AG04449 (cell line): ENCODE results near the gene LDHD.

Experiments
- CTCF ChIA-PET: fragments of 350-600 bp; formaldehyde crosslinking; extraction: SDS; loops from one replicate; lab custom pipeline; 2021; ENCODE audit warnings: antibody characterized with exemption; lab: Yijun Ruan, JAX
- POLR2A ChIA-PET: fragments of 400-600, 350-600 bp; formaldehyde crosslinking; extraction: SDS; loops from one replicate; lab custom pipeline; 2020; ENCODE audit warnings: antibody characterized with exemption, inconsistent platforms; lab: Yijun Ruan, JAX
- DNase-seq: peaks from one replicate; pipeline ENCODE4 v3.0.0-alpha.2; 2010; ENCODE audit warnings: low read depth, low spot score
- H3K4me3 ChIP-seq: 2 replicates; pipeline ENCODE4 v1.5.1; 2011; ENCODE audit warnings: low read depth, mild to moderate bottlenecking, control low read depth, low read length
- TF ChIP-seq, protein P1 (sequence below): IDR thresholded peaks from one replicate; pipeline ENCODE4 v1.5.1; 2011; ENCODE audit warnings: mild to moderate bottlenecking, moderate library complexity, low read length, control low read depth, inconsistent platforms; ENCODE audit not compliant: insufficient read depth; ENCODE audit errors: missing control alignments

Gene LDHD

DNA sequence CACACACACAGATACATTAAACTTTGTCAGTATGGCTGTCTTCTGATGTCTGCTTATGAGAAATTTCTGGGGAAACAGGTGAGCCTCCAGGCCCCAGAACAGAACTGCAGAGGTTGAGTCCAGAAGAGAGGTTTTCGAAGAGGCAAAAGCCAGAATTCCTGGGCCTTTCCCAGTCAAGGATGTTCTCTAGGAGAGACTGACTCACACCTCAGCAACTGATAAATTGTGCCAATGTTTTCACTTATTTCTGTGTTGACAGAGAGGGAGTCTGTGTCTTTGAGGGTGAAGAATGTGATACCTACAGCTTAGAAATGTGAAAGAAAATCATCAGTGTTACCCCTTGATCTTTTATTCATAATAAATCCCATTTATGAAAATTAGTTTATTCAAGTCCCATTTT lies 30.3 kb downstream of the LDHD start:
- TF ChIP-seq, protein P1, sequence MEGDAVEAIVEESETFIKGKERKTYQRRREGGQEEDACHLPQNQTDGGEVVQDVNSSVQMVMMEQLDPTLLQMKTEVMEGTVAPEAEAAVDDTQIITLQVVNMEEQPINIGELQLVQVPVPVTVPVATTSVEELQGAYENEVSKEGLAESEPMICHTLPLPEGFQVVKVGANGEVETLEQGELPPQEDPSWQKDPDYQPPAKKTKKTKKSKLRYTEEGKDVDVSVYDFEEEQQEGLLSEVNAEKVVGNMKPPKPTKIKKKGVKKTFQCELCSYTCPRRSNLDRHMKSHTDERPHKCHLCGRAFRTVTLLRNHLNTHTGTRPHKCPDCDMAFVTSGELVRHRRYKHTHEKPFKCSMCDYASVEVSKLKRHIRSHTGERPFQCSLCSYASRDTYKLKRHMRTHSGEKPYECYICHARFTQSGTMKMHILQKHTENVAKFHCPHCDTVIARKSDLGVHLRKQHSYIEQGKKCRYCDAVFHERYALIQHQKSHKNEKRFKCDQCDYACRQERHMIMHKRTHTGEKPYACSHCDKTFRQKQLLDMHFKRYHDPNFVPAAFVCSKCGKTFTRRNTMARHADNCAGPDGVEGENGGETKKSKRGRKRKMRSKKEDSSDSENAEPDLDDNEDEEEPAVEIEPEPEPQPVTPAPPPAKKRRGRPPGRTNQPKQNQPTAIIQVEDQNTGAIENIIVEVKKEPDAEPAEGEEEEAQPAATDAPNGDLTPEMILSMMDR, result no peak
- POLR2A ChIA-PET, result no interaction called here
- DNase-seq, result no peak

DNA sequence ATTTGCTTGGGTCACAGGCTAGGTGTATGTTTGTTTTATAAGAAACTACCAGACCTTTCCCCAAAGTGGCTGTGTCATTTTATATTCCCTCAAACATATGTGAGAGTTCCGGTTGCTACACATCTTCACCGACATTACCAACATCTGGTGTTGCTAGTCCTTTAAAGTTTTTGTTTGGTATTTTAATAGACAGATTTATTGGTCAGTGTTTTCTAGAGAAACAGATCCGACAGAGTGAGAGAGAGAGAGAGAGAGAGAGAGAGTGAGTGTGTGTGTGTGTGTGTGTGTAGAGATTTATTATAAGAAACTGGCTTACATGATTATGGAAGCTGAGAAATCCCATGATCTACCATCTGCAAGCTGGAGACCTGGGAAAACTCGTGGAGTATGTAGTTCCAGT lies 31.0 kb downstream of the LDHD start:
- ChIA-PET CTCF (interaction anchor here (3.0 kb wide), 1 partner anchor 87 kb away, joined by 10 read pairs; the partner anchor contains the start of gene ZNRF1), POLR2A (no interaction called here)
- no peak for DNase-seq
- no peak overlapping the region for H3K4me3 ChIP-seq
- TF ChIP-seq, protein P1, result no peak

More for the DNA sequence above, 30.3 kb downstream of the LDHD start:
- no peak overlapping the region for H3K4me3 ChIP-seq
- CTCF ChIA-PET, result interaction anchor here (0.9 to 3.0 kb wide), 5 partner anchors 11 to 88 kb away, joined by 3 to 10 read pairs (median 3); partner anchors contain the start of gene ZNRF1

- ChIA-PET CTCF (interaction anchor here (1.9 to 3.0 kb wide), 2 partner anchors 27 to 86 kb away, joined by 7 to 10 read pairs; partner anchors contain the start of gene ZNRF1), POLR2A (no interaction called here)
- no peak overlapping the region for H3K4me3 ChIP-seq
- DNase-seq, result no peak
- TF ChIP-seq, protein P1, result no peak
Observed at GRCh38 chr16:75083813-75084212, 32.8 kb downstream of the LDHD start.

- TF ChIP-seq, protein P1, result no peak
- no peak overlapping the region for H3K4me3 ChIP-seq
- no peak for DNase-seq
- ChIA-PET POLR2A (no interaction called here), CTCF (interaction anchor here (1.1 kb wide), 1 partner anchor 29 kb away, joined by 3 read pairs; no protein-coding TSS in a partner anchor)
Observed at GRCh38 chr16:75081179-75081859, 35.3 kb downstream of the LDHD start.

DNA sequence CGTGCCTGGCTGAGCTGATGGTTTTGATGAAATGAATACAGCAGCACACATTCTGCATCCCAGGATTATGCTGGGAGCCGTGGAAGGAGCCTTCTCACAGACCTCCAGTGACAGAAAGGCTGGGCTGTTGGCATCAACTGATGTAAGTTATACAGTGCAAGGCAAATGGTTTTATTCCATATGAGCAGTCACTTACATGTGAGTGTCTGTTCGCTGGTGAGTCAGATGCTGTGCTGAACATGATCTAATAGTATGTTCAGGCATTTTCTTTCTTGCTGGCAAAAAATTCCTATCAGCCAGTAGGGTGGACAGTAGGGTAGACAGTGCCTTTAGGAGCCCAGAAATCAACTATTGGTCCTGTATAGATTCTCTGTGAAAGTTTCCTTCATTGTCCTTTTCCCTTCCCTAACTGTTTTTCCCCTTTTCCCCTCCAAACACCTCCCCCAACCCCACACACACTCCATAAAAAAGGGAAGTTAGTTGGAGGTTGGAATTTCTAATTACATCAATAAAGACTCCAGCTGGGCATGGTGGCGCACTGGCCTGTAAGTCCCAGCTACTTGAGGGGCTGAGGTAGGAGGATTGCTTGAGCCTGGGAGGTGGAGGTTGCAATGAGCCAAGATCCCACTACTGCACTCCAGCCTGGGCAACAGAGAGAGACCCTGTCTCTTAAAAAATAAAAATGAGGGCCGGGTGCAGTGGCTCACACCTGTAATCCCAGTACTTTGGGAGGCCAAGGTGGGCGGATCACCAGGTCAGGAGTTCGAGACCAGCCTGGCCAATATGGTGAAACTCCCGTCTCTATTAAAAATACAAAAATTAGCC lies 36.2 kb downstream of the LDHD start:
- H3K4me3 ChIP-seq, result no peak overlapping the region
- ChIA-PET POLR2A (no interaction called here), CTCF (interaction anchor here (1.1 kb wide), 1 partner anchor 30 kb away, joined by 3 read pairs; no protein-coding TSS in a partner anchor)
- DNase-seq, result peak; percentile 53
- TF ChIP-seq, protein P1, result no peak
